Loucy (cell line): Measurements from ENCODE around the gene PPP1R14B.
A peak's percentile ranks its signal among the peaks of the same experiment; 100 is the strongest.

ENCODE experiments used
- H2AFZ ChIP-seq: fragments of 200-600 bp; sonication (generic); 2 replicates; pipeline ENCODE4 v1.6.0; 2016; ENCODE audit warnings: antibody characterized with exemption, mild to moderate bottlenecking, low read length, moderate library complexity
- H3F3A ChIP-seq: fragments of 200-600 bp; 2 replicates; pipeline ENCODE4 v1.6.0; 2016; ENCODE audit warnings: antibody characterized with exemption, low read depth, mild to moderate bottlenecking
- H3K27me3 ChIP-seq: fragments of 200-600 bp; sonication (generic); 2 replicates; pipeline ENCODE4 v1.6.1; 2014; ENCODE audit warnings: low read length, mild to moderate bottlenecking; ENCODE audit not compliant: insufficient read depth, poor library complexity, severe bottlenecking
- H3K36me3 ChIP-seq: fragments of 200-600 bp; sonication (generic); 2 replicates; pipeline ENCODE4 v1.6.1; 2016; ENCODE audit warnings: low read length; ENCODE audit not compliant: insufficient read depth
- H3K4me1 ChIP-seq: fragments of 200-600 bp; sonication (generic); 2 replicates; pipeline ENCODE4 v1.5.1; 2014; ENCODE audit warnings: low read length, mild to moderate bottlenecking; ENCODE audit not compliant: insufficient read depth, poor library complexity, severe bottlenecking
- H3K4me2 ChIP-seq: fragments of 200-600 bp; sonication (generic); 2 replicates; pipeline ENCODE4 v1.6.0; 2014; ENCODE audit warnings: antibody characterized with exemption, low read length, low read depth, mild to moderate bottlenecking; ENCODE audit not compliant: poor library complexity, severe bottlenecking
- H3K4me3 ChIP-seq: fragments of 200-600 bp; sonication (generic); 2 replicates; pipeline ENCODE4 v1.5.1; 2014; ENCODE audit warnings: low read length, mild to moderate bottlenecking, mixed read lengths; ENCODE audit not compliant: poor library complexity, severe bottlenecking
- H3K79me2 ChIP-seq: fragments of 200-600 bp; sonication (generic); 2 replicates; pipeline ENCODE4 v1.6.1; 2014; ENCODE audit warnings: low read length; ENCODE audit not compliant: insufficient read depth
- H3K9ac ChIP-seq: fragments of 200-600 bp; sonication (generic); 2 replicates; pipeline ENCODE4 v1.6.0; 2014; ENCODE audit warnings: mild to moderate bottlenecking, low read depth, low read length, moderate library complexity; ENCODE audit not compliant: poor library complexity, severe bottlenecking
- H3K9me2 ChIP-seq: fragments of 200-600 bp; sonication (generic); replicated peaks from 2 replicates; pipeline ENCODE4 v1.6.1; 2016; ENCODE audit warnings: low read depth, low read length, mixed read lengths
- H3K9me3 ChIP-seq: fragments of 200-600 bp; sonication (generic); 2 replicates; pipeline ENCODE4 v1.6.1; 2014; ENCODE audit warnings: mild to moderate bottlenecking, antibody characterized with exemption, low read length, low read depth; ENCODE audit not compliant: insufficient read depth
- H4K20me1 ChIP-seq: fragments of 200-600 bp; sonication (generic); 2 replicates; pipeline ENCODE4 v1.6.0; 2014; ENCODE audit warnings: antibody characterized with exemption, low read length, mild to moderate bottlenecking; ENCODE audit not compliant: insufficient read depth, poor library complexity, severe bottlenecking
- CTCF ChIP-seq: fragments of 200-600 bp; sonication (generic); conservative IDR thresholded peaks from 2 replicates; pipeline ENCODE4 v1.5.1; 2014; ENCODE audit warnings: mild to moderate bottlenecking, antibody characterized with exemption, low read length
- EZH2phosphoT487 ChIP-seq: fragments of 200-600 bp; IDR thresholded peaks from 2 replicates; pipeline ENCODE4 v1.6.1; 2018; ENCODE audit warnings: antibody characterized with exemption, mild to moderate bottlenecking, moderate library complexity, borderline replicate concordance

Gene PPP1R14B

DNA sequence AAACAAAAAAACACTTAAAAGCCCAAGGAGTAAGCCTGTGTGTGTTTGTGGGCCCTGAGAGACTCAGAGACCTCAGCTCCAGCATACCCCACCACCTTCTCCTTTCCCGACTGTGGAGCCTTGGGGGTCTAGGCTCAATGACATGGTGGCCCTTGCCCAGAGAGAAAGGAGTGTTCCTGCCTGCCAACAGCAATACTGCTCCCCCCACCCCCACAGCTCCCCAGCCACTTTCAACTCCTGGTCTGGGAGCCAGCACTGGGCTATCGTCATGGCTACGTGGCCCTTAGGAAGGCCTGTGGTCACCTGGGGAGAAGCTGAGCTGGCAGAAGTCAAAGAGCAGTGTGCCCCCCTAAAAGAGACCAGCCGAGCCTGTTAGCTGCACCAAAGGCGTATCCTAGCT lies 2.6 kb downstream of the PPP1R14B start:
- Histone ChIP-seq H3K27me3 (no peaks in the 10 kb centered on the region), H3F3A (peaks cover 8% of the 10 kb centered on the region; the same call in 1 of the 2 replicates), H3K9me3 (no peaks in the 10 kb centered on the region), H3K36me3 (peaks cover 11% of the 10 kb centered on the region; the same call in 1 of the 2 replicates), H2AFZ (no peak overlapping the region), H3K4me3 (no peak overlapping the region), H3K9me2 (no peaks in the 10 kb centered on the region), H3K79me2 (peaks cover 48% of the 10 kb centered on the region), H3K4me1 (peaks cover 38% of the 10 kb centered on the region), H4K20me1 (peaks cover 31% of the 10 kb centered on the region), H3K4me2 (peak overlapping the region; percentile 84), H3K9ac (no peak overlapping the region)
- TF ChIP-seq CTCF, result no peak
- no peak for TF ChIP-seq EZH2phosphoT487

GRCh38 chr11:64243236-64243854 lies 3.4 kb downstream of the PPP1R14B start:
- Histone ChIP-seq H3K4me1 (peaks cover 37% of the 10 kb centered on the region), H4K20me1 (peaks cover 31% of the 10 kb centered on the region), H3K9me3 (no peaks in the 10 kb centered on the region), H3K79me2 (peaks cover 48% of the 10 kb centered on the region), H2AFZ (no peak overlapping the region), H3K27me3 (no peaks in the 10 kb centered on the region), H3K9ac (peak overlapping the region; percentile 29), H3F3A (peaks cover 8% of the 10 kb centered on the region; the same call in 1 of the 2 replicates), H3K36me3 (peaks cover 11% of the 10 kb centered on the region; the same call in 1 of the 2 replicates), H3K4me2 (peak overlapping the region; percentile 84), H3K9me2 (no peaks in the 10 kb centered on the region), H3K4me3 (no peak overlapping the region)
- no peak for TF ChIP-seq EZH2phosphoT487
- TF ChIP-seq CTCF, result no peak

DNA sequence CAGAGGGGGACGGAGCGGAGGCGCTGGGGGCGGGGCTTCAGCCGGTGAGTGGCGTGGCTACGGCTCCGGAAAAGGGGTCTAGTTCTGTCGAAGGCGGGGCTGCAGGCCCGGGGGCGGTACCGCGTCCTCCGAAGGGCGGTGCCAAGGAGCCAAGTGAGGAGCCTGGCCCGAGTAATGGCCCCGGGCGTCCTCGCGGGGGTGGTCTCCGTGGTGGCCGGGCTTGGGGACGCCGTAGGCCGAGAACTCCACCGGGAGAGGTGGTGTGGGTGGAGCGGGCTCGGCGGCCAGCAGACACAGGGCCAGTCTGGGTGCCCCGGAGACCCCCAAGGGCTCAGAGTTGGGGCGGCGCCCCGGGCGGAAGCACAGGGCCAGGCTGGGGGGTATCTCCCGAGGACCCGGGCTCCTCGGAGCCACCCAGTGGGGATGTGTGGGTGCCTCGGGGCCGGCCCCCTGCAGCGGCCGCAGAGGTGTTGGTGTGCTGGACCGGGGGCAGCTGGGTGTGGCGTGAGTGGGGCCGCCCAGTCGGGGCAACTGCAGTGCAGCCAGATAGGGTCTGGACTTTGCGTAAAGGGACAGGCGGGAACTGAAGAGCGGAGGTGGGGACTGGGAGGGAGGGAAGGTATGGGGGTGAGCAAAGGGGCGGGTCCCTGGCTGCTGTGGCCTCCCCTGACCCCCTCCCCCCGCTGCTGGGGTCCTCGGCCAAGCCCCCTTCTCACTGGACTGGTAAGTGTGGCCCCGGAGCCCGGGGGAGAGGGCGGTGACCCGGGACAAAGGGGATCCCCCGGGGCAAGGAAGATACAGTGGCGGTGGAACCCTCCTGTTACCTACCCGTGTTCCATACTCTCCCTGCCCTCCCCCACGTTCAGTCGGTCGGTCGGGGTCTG lies 5.0 kb downstream of the PPP1R14B start:
- Histone ChIP-seq H3K36me3 (peaks cover 11% of the 10 kb centered on the region; the same call in 1 of the 2 replicates), H3K79me2 (peaks cover 48% of the 10 kb centered on the region), H2AFZ (peak overlapping the region; percentile 41; the same call in 1 of the 2 replicates), H3K4me1 (peaks cover 33% of the 10 kb centered on the region), H3K9me2 (no peaks in the 10 kb centered on the region), H3F3A (peaks cover 5% of the 10 kb centered on the region; the same call in 1 of the 2 replicates), H3K27me3 (no peaks in the 10 kb centered on the region), H3K4me3 (peak overlapping the region; percentile 92), H4K20me1 (peaks cover 31% of the 10 kb centered on the region), H3K9me3 (no peaks in the 10 kb centered on the region), H3K9ac (peak overlapping the region; percentile 86), H3K4me2 (peak overlapping the region; percentile 91)
- no peak for TF ChIP-seq CTCF
- TF ChIP-seq EZH2phosphoT487, result no peak
